ELF-1 (cell line): ENCODE data around the gene PTGDS.
"Not testable (repeated sequence)": the region's sequence is repeated elsewhere in the genome, so short reads cannot be mapped to it uniquely, and the experiment has no call there.

ENCODE experiments used
- DNase-seq: peaks from one replicate; pipeline ENCODE4 v3.0.0-alpha.2; 2016; ENCODE audit warnings: low read depth, low spot score

PTGDS gene

DNA sequence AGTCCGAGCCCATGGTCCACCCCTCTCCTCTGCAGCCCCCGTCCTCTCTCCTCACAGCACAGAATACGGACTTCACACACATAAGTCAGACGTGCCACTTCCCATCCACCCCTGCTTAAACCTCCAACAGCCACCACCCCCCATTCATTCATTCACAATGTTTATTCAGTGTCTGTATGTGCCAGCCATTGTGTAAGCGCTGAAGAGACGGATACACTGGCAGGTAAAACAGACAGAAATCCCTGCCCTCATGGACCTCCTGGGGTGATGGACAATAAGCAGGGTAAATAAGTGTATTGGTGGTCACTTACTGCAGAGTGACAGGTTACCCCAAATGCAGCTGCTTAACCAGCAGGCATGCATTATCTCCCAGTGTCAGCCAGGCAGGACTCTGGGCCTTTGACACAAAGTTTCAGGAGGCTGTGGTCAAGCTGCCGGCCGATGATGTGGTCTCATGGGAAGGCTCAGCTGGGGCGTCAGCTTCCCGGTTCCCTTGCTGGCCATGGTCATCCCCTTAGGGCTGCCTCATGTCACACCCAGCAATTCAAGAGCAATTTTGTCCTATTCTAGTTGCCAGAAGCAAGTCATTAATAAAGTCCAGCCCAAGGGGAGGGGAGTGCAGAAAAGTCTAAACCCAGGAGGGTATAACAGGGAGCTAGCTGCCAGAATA is 13.1 kb downstream of the PTGDS start:
- DNase-seq: no peak

DNA sequence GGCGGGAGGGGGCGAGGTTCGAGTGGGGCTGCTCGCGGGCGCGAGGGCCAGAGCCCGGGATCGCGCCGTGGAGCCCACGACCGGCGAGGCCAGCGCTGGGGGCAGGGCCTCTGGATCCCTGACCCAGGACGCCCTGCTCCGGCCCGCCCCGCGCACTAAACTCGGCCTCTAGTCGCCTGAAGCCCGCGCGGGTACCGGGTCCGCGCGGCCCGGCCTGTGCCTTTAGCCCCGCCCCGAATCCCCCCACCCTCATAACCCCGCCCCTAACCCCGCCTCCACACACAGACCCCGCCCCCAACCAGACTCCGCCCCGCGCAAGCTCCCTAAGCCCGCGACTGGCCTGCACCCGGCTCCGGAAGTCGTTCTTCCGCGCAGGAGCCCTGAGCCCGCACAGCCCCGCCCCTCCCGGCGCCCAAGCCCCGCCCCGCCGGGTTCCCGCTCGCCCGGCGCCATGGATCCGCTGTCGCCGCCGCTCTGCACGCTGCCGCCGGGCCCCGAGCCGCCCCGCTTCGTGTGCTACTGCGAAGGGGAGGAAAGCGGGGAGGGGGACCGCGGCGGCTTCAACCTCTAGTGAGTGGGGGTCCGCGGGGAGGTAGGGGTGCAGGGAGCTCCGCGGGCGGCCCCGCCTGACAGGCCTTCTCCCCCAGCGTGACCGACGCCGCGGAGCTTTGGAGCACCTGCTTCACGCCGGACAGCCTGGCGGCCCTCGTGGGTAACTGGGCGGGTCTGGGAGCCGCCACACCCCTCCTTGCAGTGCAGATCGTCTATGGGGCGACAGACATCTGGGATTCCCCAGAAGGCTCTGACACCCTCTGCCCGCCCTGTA is 14.9 kb downstream of the PTGDS start, which contains the start of gene PAXX:
TSS of gene PAXX (plus strand) at position 430 of the 826 bp plus-strand sequence. CDS start at position 452, 22 bp downstream.
- peak; percentile 65 for DNase-seq

DNA sequence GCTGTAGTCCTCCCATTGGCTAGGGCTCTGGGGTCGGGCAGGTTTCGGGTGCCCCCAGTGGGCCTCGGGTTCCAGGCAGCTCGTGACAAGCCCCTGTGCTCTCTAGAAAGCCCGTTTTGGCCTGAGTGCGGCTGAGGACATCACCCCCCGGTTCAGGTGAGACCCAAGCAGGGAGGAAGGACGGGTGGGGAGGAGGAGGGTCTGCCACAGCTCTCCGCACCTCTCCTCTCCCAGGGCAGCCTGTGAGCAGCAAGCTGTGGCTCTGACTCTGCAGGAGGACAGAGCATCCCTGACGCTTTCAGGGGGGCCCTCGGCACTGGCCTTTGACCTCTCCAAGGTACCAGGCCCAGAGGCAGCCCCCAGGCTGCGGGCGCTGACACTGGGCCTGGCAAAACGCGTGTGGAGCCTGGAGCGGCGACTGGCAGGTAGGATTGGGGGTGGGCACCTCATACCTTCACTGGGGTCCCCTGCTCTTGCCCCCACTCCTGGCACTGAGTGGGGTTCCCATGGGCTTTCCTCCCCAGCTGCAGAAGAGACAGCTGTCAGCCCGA is 15.6 kb downstream of the PTGDS start:
- no peak for DNase-seq

DNA sequence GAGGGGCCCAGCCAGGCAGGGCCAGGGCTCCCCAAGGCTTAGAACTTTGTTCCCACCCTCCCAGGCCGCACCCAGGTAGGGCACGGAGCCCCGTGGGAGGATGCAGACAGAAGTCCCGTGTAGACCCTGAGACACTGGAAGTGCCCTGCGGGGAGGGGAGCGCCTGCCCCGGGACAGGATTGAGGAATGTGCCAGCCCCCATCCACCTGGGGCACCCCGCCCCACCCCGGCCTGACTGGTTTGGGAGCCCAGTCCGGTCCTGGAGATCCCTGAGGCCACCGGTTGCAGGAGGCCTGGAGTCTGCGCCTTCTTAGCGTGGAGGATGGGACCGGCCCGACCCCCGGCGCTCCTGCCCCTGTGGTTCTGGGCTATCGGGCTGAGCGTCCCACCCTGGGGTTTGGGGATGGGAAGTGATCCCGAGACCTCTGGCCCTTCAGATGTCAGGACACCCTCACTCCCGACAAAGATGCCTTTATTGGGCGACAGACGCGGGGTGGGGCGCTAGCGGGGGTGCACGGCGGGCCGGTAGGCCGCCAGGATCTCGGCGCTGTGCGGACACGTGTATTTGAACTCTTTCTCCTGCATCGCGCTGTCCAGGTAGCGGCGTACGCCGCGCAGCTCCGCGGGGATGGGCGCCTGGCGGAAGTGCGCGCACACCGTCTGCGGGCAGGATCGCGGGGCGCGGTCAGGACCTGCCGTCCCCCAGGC is 17.0 kb downstream of the PTGDS start:
- DNase-seq: peak; percentile 32

DNA sequence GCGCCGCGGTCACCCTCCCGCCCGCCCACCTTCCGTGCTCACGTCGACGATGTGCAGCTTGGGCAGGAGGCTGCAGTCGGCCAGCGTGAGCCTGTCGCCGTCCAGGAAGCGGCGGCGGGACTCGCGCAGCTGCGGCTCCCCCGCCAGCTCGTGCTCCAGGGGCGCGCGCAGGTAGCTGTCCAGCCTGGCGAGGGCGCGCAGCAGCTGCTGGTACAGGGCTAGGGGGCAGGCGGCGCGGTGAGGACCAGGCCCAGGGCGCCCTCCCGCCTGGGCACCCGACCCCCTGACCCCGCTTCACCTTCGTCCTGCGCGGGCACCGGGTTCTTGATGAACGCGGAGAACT is 17.6 kb downstream of the PTGDS start:
- DNase-seq: peak; percentile 52

DNA sequence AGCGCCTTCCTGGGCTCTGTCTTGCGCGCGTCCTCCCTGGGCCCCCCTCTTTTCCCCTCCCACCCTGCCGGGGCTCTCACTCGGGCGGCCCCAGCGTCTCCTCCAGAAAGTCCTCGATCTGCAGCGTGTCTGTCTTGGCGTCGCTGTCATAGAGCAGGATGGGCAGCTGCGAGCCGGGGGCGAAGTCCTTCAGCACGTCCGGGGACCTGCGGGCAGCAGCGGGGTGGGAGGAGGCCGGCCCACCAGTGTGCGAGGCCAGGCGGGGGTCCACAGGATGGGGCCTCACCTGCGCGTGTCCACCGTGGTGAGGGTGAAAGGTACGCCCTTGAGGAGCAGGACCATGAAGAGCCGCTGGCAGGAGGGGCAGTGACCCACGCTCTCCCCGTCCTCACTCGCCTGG is 18.1 kb downstream of the PTGDS start:
- no peak for DNase-seq

DNA sequence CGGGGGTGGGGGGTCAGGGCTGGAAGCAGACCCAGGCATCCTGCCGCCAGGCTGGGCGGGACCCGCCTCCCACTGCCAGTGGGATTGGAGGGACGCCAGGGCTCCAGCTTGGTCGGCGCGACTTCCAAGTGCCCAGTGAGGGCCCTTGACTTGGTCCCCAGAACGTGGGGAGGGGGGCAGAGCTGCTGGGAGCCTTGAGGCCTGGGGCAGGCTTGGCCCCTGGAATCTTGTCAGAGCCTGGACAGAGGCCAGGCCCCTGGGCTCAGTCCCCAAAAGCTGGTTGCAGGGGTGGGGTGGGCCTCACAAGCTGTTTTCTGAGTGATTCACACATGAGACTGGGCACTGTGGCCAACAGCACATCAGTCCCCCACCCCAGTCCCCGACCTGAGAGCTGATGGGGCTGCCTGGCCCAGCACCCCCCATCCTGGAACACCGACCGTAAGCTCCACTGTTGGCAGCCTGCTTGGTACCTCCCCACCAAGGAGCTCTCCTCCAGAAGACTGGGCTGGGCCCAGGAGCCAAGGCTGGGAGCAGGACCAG is 18.5 kb downstream of the PTGDS start:
- DNase-seq: no peak

DNA sequence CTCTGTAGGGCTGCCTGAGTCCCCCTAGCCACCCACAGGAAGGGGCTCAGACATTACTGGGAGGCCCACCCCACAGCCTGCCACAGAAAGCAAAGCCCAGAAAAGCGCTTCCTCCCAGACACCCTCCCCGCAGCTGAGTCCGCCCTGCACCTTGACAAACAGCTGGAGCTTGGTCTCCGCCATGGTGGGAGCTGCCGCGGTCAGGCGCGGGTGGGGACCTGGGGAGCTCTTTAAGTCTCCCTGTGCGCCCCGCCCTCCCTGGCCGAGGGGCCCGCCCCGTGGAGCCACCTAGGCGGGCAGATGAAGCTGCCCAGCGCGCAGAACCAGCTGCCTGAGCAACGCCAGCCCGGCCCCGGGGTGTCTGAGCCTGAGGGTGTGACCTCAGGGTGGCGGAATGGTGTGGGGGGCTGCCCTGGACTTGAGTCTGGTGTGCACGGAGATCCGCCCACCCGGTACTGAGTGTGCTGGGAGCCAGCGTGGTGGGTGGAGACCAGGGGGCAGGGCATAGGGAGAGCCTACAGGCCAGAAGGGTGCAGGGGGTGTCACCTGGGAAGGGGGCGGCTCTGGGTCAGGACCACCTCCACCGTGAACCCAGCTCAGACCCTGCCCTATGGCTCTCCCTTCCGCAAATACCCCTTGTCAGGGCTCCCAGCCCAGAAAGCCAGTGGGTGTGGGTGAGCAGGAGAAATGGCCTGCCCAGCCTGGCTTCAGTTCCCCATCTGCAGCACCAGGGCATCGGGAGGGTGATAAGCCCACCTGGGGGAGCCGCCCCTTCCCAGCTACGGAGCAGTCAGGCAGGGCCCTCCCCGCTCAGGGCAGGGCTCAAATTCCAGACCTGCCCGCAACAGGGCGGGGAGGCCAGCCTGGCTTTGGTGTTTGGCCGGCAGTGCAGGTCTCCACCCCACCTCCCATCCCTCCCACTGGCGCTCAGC is 19.3 kb downstream of the PTGDS start, which contains the start of gene CLIC3:
TSS of gene CLIC3 (minus strand) at position 208 of the 932 bp plus-strand sequence. CDS start at position 183, 25 bp downstream.
- DNase-seq: peak; percentile 57

DNA sequence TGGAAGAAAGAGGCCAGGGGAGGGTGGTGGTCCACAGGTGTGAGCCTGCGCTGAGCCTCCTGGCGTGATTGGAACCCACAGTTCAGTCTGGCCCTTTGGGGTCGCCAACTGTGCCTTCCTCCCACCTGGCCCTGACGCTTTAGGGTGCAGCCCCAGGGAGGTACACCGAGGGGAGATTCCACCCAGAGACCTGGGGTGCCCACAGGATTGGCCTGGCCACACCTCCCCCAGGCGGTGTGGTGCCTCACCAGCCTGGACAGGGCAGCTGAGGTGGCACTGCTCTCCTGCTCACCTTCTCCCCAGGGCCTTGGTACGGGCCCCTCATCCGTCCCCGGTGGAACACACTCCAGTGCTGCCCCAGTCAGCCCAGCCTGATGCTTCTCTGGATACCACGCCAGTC is 20.1 kb downstream of the PTGDS start:
- no peak for DNase-seq

DNA sequence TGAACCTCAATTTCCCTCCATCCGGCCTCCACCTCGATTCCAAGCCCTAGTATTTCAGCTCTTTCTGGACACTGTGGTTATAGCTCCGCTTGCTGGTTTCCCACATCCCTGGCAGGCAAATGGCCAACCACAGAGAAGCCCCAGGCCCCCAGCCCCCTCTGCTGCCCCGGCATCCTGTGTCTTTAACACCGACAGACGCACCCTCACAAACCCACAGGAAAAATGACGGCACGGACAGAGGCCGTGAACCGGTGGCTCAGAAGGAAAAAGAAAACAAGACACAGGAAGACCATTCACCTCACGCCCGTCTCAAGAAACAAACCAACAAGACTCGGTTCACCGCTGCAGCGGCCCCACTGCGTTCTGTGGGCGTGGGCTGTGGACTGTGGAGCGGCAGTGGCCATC is 20.5 kb downstream of the PTGDS start:
- no peak for DNase-seq

DNA sequence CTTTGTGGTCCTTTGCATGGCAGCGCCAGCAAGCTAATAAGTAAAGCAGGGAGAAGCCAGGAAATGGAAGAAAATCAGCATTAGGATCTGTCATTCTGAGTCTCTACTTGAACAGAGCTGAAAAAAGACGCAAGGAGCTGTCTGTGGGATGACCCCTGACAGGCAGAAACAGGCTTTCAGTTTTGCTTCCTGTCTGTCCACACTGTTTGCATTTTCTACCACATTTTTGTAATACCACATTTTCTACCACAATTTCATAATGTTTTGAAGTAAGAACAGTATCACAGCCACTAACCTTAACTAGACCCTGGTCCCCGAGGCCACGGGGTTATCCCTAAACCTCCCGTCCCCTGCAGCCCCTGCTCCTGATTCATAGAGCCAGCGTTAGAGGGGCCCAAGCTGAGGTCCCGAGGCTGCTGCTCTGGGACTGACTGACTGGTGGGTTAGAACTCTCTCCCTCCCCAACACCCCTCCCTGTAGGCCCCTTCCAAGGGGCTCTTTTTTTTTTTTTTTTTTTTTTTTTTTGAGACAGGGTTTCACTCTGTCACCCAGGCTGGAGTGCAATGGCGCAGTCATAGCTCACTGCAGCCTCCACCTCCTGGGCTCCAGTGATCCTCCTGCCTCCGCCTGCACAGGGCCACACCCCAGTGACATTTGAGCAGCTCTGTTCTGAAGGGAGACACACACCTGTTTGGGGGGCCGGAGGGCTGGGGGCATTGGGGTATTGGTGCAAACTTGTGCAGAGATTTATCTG is 23.1 kb downstream of the PTGDS start:
- no peak for DNase-seq

DNA sequence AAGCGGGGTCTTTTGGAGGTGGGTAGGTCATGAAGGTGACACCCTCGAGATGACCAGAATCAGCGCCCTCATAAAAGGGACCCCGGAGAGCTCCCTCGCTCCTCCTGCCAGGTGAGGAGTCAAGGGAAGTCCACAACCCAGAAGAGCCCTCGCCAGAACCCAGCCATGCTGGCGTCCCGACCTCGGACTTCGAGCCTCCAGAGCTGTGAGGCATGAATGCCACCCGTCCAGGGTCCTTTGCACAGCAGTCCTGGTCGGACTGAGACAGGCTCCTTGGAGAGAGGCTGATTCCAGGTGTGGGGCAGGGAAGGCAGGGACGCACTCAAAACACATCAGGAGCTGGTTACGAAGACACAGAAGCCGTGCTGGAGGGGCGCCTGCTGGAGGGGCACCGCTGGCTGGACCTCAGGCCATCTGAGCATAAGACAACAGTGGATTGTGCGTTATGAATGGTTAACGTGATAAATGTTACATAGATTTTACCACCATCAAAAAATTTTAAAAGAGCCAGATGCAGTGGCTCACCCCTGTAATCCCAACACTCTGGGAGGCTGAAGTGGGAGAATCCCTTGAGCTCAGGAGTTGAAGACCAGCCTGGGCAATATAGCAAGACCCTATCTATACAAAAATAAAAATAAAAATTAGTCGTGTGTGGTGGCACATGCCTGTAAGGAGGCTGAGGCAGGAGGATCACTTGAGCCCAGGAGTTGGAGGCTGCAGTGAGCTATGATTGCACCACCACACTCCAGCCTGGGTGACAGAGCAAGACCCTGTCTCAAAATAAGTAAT is 24.7 kb downstream of the PTGDS start:
- no peak for DNase-seq

DNA sequence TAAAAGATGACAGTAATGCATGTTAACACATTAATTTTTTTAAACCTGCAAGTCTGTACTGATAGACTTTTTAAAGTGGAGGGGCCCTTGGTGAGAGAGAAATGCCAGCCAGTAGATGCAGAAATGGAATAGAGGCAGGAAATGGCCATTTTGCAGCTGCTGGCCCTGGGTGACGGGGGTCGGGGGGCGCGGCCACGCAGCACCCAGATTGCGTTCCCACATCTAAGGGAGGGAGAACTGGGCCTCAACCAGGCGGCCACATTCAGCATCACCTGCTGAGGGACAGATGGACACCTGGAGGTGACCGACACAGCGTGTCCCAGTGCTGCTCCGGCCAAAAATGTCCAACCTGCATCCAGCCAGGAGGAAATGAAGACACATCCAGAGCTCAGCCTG is 25.3 kb downstream of the PTGDS start:
- no peak for DNase-seq

DNA sequence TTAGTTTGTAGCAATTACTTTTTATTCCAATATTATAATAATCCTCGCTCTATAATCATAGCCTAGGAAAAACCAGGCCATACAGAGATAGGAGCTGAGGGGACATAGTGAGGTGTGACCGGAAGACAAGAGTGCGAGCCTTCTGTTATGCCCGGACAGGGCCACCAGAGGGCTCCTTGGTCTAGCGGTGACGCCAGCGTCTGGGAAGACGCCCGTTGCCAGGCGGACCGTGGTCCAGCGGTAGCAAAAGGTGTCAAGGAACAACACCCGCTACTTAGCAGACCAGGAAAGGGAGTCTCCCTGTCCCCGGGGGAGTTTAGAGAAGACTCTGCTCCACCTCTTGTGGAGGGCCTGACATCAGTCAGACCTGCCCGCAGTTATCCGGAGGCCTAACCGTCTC is 27.0 kb downstream of the PTGDS start:
- DNase-seq: not testable (repeated sequence)

DNA sequence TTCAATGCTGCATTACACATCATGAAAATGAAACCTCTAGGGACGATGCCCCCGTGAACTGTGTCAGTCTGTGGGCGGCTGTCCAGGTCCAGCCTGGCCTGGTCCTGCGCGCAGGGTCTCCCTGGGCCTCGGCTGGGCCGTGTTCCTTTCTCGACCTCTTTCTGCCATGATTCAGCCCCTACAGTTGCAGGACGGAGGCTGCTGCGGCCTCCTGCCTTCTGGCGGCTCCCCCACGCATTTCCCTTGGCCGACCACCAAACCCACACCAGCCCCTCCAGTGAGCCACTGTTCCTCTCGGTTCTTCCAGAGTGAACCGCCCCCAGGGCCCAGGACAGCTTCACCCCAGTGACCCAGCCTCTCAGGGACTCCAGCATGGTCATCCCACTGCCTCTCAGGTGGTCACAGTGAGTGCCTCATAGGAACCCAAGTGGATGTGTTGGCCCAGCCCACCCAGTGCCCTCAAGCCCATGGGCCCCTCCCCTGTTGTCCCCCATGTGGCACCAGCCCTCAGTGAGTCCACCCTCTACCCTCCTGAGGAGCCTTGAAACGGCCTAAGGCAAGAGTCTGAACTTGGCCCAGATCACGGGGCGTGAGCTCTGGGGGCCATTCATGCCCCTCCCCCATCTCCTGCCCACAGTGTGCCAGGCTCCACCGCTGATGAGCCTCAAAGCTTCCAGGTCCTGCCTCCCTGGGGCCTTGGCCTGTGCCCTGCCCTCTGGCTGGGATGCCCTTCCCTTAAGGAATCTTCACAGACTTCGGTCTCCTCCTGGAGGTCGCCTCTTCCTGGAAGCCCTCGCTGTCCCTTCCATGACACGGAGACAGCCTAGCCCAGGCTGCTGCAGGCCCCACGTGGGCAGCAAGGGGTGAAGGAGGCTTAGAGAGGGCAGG is 29.1 kb downstream of the PTGDS start:
- no peak for DNase-seq

DNA sequence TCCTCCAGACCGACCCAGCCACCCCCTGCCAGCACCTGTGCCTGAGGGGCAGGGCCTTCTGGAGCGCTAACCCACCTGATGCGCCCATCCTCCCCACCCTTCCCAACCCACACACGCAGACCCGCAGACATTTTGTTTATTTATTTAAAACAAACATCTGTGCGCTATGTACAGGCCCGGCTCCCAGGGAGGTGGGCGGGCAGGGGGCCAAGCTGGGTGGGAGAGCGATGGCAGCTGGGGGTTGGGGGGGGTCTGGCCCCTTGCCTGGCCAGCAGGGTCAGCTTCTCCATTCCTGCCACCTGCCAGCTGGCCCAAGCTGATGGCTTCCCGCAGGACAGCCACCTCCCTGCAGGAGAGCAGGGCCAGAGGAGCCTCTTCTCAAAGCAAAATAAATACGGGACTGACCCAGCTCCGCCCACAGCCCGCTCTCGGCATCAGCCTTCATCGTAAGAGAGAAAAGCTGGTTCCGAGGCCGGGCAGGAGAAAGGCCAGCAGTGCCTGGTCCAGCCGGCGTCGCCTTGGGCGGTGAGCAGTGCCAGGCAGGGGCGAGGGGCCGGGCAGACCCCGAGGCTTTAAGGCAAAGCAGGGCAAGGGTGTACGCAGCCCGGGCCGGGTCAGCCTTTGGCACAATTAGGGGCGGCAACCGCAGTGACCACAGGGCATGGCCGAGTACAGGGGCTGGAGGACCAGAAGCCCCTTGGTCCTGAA is 30.0 kb downstream of the PTGDS start:
- no peak for DNase-seq

DNA sequence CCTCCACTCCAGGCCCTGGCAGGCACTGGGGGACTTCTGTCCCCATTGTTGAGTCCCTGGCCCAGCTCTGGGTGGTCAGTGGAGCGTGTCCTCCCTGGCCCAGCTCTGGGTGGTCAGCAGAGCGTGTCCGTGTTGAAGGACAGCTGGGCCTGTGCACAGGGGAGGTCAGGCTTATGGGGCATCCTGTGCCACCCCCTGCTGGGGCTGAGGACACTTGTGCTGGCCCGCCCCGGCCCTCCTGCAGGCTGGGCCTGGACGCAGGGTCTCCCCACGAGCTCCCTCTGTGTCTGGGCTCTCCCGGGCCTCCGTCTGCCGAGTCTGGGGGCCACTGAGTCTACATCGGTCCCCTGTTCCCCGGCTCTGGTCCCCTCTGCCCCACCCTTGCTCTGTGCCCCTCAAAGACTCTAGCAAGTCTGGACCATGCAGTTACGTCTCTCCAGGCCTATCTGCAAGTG is 30.5 kb downstream of the PTGDS start:
- no peak for DNase-seq
